ENCODE results near the gene KRT4.

KRT4 gene

DNA sequence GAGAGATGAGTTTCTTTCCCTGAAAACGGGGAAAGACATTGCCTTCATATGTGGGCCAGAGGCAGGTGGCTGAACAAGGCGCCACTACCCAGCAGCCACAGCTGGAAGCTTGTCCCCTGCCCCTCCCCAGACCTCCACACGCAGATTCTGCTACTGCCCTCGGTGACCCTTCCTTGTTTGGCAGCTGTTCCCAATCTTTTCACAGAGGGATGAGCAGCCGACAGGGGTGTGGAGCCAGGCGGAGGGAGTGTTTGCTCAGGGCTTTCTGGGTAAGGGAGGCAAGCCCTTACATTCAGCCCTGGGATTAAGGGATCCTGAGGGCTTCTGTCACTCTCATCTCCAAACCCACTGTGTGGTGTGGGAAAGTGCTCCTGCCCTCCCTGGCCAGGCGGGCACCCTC, 4.5 kb upstream of the KRT4 start:
- TF ChIP-seq, protein P1, sequence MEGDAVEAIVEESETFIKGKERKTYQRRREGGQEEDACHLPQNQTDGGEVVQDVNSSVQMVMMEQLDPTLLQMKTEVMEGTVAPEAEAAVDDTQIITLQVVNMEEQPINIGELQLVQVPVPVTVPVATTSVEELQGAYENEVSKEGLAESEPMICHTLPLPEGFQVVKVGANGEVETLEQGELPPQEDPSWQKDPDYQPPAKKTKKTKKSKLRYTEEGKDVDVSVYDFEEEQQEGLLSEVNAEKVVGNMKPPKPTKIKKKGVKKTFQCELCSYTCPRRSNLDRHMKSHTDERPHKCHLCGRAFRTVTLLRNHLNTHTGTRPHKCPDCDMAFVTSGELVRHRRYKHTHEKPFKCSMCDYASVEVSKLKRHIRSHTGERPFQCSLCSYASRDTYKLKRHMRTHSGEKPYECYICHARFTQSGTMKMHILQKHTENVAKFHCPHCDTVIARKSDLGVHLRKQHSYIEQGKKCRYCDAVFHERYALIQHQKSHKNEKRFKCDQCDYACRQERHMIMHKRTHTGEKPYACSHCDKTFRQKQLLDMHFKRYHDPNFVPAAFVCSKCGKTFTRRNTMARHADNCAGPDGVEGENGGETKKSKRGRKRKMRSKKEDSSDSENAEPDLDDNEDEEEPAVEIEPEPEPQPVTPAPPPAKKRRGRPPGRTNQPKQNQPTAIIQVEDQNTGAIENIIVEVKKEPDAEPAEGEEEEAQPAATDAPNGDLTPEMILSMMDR (IDR thresholded peaks at IDR 0.05; ENCODE audit: unreplicated experiment in 3 of 3): no peak
- no peak overlapping the region for H3K27ac Mint-ChIP-seq
- H3K4me1 Mint-ChIP-seq: peaks cover 40% of the 10 kb centered on the region
- peak overlapping the region in 1 of 3 experiments; percentile 42 for H3K4me3 Mint-ChIP-seq
- H3K27me3 Mint-ChIP-seq (ENCODE audit: low read depth): peaks cover 9% of the 10 kb centered on the region
- H3K9me3 Mint-ChIP-seq: no peaks in the 10 kb centered on the region
- H3K36me3 Mint-ChIP-seq (ENCODE audit: low read depth): no peaks in the 10 kb centered on the region

DNA sequence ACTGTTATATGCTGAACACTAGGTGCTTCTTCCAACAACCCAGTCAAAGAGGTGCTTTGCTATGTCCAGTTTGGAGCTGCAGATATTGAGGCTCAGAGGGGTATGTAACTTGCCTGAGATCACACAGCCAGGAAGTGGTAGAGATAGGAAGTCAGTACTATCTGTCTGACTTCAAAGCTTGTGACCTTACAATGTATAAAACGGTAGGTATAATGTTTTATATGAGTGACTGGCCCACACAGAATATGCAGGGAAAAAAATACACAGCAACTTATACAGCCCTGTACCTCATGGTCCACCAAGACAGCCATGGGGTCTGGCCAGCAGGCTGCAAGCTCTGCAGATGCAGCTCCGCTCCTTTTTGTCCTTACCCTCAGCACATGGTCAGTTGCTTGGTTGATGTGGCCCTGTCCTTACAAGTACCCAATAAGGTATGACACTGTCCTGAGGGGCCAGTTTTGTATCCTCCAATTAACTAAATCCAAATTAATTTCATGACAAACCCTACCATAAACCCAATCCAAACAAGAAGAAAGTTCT, 3.9 kb upstream of the KRT4 start:
- Mint-ChIP-seq H3K27ac (peak overlapping the region in 1 of 3 experiments; percentile 16), H3K9me3 (no peaks in the 10 kb centered on the region), H3K4me1 (peaks cover 40% of the 10 kb centered on the region), H3K36me3 (ENCODE audit: low read depth) (no peaks in the 10 kb centered on the region), H3K4me3 (no peak overlapping the region), H3K27me3 (ENCODE audit: low read depth) (peaks cover 9% of the 10 kb centered on the region)
- TF ChIP-seq, protein P1 (IDR thresholded peaks at IDR 0.05; ENCODE audit: unreplicated experiment in 3 of 3): no peak

DNA sequence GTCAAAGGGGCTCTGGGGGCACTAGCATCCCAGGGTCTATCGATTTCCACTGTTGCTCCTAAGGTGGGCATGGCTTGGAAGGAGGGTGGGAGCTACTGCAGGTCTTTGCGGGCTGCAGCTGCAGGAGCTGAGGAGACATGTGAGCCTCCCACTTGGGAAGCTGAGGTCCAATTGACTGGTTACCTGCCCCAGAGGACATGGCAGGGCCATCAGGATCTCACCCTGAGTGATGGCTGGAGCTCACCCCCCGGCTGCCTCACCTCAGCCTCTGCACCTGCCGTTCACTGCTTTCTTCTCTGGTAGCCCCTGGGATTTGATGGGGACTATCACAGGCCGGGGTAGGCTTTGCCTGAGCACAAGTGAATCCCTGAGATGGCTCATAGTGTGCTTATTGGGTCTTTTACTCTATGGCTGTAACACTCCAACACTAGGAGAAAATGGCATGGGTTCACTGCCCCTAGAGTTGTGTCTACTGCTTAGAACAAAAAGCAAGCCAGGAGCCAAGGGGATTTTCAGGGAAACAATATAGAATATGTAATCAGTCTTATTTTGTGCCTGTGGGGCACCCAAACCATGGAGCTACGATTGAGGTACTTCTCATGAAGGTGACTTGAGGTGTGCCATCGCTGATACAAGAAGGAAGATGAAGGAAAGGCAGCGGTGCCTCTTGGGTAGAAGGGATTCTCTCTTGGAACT, 3.2 kb upstream of the KRT4 start:
- Mint-ChIP-seq H3K36me3 (ENCODE audit: low read depth) (no peaks in the 10 kb centered on the region), H3K27me3 (ENCODE audit: low read depth) (peaks cover 9% of the 10 kb centered on the region), H3K4me3 (no peak overlapping the region), H3K9me3 (no peaks in the 10 kb centered on the region), H3K4me1 (peaks cover 40% of the 10 kb centered on the region), H3K27ac (peak overlapping the region in 1 of 3 experiments; percentile 16)
- TF ChIP-seq, protein P1 (IDR thresholded peaks at IDR 0.05; ENCODE audit: unreplicated experiment in 3 of 3): no peak

DNA sequence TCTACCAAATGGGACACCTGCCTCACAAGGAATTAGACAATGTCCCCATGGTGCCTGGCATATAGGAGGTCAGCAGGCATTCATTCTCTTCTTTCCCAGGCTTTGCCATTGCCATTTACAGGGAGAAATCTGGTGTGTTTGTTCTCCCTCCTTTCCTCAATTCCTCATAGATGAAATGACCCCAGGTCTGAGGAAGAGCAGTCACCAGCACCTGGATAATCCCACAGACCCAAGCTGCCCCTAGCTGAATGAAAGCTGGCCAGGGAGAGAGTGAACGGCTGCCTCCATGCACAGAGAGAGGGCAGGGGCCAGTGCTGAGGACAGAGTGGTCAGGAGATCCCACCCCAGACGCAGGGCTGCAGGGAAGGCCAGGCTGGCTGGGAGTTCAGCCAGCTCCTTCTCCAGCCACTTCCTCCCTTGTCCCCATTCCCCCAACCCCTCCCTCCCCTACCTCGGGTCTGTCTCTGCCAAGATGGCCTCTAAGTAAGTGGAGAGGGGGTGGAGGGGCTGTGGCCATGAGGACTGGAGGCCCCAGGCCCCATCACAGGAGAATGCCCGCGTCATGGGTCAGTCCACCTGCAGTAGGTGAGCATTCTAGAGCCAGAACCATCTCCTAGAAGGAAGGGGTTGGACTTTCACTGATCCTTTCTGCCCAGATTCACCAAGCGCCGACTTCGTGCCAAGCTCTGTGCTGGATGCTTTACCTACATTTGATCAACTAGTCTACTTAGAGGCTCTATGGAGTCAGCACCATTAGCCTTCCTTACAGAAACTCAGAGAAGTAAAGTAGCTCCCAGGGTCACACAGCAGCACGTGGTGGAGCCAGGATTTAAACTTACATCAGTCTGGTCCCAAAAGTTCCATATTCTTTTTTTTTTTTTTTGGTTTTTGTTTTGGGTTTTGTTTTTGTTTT, 2.0 kb upstream of the KRT4 start:
- TF ChIP-seq, protein P1 (IDR thresholded peaks at IDR 0.05; ENCODE audit: unreplicated experiment in 3 of 3): no peak
- Mint-ChIP-seq H3K27me3 (ENCODE audit: low read depth) (peaks cover 9% of the 10 kb centered on the region), H3K36me3 (ENCODE audit: low read depth) (no peaks in the 10 kb centered on the region), H3K4me3 (no peak overlapping the region), H3K4me1 (peaks cover 36% of the 10 kb centered on the region), H3K9me3 (no peaks in the 10 kb centered on the region), H3K27ac (no peak overlapping the region)

DNA sequence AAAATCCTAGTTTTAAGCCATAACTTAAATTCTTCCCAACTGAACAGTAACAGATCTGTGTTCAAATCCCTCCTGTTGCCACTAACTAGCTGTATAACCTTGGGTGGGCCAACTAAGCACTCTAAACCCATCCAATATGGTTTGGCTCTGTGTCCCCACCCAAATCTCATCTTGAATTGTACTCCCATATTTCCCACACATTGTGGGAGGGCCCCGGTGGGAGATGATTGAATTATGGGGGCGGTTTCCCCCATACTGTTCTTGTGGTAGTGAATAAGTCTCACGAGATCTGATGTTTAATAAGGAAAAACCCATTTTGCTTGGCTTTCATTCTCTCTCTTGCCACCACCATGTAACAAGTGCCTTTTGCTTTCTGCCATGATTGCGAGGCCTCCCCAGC, 1.2 kb upstream of the KRT4 start:
- Mint-ChIP-seq H3K9me3 (no peaks in the 10 kb centered on the region), H3K27ac (no peak overlapping the region), H3K4me1 (peaks cover 29% of the 10 kb centered on the region), H3K36me3 (ENCODE audit: low read depth) (no peaks in the 10 kb centered on the region), H3K27me3 (ENCODE audit: low read depth) (peaks cover 4% of the 10 kb centered on the region), H3K4me3 (no peak overlapping the region)
- TF ChIP-seq, protein P1 (IDR thresholded peaks at IDR 0.05; ENCODE audit: unreplicated experiment in 3 of 3): no peak
